CD1c-positive myeloid dendritic cell (primary cell): ENCODE measurements around the gene PCK1.

Experiments used
- DNase-seq: peaks from one replicate; pipeline ENCODE4 v3.0.0-alpha.2; 2016; ENCODE audit errors: extremely low spot score

The PCK1 gene

DNA sequence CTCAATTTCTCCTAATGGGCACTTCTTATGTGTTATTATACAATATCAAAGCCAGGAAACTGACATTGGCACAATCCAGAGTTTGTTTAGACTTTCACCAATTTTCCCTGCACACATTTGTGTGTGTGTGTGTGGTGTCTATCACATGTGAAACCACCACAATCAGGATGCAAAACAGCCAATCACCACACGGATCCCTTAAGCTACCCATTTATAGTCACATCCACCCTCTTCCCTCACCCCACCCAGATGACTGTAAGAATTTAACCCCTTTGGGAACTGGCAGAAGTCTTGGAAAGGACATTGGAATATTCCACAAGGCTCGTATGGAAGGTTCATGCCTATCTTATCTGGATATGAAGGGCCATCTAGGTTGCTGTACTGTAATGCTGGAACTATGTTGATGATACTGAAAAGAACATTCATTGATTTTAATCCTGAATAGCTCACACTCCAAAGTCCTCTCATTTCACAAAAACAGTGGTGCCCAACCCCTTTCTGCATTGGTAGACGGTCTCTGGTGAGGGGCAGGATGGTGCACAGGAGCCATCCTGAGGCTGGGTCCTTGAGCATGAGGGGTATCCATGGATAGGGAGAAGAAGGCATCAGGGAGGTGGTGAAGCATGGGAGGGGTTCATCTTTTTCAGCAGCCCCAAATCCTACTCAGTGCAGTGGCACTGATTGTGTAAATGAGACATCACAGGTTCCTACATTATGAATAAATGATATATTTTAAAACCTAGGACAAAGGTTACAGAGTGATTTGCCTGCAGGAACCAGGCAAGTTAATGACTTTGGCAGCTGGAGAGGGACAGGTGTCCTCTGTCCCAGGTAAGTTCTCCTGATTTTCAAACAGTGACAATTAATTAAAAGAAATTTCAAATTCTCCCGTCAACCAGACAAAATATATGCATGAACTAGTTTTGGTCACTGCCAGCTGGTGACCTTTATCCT, 23.9 kb upstream of the PCK1 start:
- no peak for DNase-seq

DNA sequence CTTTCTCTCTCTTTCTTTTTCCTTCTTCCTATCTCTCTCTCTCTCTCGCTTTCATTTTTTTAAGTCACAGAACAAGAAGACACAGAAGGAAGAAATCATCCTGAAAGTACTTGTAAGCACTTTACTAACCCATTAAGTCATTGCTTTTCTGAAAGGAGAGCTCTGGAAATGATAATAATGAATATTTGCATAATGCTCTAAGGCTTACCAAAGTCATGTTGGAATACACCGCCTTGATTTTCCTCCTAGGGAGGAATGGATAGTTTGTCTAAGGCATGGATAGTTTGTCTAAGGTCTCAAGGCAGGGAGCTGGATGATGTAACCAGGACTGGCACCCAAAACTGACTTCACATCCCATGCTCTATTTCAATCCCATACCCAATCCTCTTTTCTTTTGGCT, 23.1 kb upstream of the PCK1 start:
- DNase-seq, result no peak

DNA sequence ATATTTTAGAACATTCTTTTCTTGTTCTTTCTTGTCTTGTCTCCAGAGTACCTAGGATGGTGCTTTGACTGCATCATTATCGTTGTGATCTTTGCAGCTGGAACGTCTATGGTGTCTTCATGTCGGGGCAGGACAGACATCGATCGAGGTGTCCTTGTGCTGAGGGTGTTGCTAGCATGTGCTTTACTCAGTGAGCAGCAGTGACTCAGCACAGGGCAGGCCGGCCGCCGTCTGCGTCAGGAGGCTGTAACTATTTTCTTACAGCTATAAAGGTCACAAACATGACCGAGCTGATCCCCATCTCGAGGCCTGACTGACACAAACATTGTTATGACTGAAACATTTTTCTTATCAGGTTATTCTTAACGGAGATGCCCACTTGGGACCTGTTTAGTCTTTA, 21.0 kb upstream of the PCK1 start:
- DNase-seq, result no peak

DNA sequence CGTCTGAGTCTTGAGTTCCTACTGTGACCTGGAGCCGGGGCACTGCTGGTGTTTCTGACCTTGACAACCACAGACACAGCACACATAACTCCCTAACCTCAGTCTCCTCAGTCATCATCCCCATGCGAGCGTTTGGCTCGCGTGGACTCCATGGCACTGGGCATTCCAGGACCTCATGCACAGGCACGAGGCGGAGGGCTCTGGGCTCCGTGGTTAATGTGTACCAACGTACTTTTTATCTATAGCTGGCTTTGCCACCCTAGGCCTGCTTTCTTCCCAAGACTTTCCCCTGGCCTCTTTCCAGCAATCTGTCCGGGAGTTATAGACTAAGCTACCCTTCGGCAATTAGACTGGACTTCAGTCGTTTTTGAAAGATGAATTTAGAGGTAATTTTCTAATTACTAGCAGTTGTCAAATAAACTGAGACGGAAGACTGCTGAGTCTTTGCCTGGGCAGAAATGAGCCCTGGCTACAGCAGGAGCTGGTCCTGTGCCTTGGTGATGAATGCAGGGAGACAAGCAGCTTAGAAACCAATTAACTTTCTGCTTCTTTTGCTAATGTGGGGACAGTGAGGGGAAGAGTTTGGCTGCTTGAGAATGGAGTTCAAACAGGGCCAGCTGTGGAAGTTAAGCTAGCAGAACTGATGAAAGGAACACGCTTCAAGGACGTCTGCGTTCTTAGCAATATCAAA, 19.9 kb upstream of the PCK1 start:
- DNase-seq, result no peak

DNA sequence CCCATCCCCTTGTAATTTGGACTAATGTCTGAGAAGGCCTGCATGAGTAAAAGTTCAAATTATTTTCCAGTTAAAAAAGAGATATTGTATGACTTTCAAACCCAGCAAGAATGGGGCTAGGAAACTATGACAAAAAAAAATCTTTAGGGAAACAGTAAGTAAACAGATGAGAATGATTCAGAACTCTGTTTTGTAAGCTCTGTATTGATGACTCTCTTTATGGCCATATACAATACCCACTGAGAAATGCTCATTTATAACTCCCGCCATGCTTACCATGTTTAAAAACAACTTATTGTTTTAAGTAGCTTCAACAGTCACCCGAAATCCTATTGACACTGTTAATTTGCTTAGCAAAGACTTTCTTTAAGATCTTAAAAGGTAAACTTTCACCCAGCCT, 17.2 kb upstream of the PCK1 start:
- no peak for DNase-seq

DNA sequence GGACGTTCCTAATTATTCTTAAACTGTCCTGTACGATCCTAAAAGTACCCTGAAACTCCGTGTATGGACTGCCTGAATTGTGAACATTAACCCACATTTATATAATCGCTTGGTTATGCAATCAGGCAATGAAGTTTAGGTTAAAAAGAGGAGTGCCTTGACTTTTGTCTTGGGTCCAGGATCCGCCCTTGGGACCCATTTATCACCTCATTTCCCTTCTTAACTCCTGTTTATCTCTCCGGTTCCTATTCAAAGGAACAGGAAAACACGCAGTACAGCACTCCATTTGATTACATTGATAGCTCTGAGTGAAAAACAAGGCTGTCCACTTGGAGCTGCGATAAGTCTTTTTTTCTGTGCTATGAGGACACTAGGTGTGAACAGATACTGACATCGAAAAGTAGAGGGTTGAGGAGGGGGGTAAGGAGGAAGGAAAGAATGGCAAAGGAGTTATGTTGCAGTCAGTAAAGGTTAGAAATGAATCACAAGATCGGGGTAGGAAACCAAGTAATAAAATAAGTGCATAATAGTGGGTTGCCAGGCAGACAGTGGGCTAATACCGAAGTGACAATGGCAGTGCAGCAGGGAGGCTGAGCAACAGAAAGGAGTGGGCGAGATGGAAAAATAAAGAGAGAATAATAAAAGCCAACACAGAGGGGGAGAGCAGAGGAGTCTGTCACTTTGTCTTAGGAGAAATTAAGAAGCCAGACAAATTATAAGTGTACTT, 15.9 kb upstream of the PCK1 start:
- no peak for DNase-seq

DNA sequence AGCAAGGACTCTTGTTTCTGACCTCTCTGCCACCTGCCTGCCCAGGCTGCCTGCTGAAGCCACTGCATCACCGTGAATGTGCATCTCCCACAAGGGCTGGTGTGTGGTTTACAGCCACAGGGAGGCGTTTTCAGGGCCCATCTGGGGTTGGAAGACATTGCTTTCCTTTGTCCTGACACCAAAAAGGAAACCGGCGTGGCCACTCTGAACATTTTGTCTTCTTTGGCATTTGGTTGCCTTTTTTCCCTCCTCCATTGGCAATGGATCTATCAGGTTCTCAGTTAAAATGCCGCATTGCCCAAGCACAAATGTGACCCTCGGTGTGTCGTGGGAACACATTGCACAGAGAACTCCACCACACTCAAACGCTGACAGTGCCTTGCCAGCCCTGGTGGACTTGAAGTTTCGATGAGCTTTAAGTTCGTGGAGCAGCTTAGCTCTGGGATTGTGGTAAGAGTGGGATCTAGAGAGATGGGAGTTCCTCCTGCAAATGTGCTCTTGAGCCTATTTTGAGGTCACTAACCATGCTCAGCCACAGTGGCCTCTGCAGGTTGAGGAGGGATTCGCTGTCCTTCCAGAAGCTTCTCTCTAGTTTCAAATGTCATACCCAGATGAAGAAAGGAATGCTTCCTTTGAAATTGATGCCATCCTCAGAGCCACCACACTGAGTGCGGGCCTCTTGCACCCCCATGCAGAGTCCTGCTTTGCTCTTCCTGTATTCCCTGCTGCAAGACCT, 14.8 kb upstream of the PCK1 start:
- DNase-seq, result no peak

DNA sequence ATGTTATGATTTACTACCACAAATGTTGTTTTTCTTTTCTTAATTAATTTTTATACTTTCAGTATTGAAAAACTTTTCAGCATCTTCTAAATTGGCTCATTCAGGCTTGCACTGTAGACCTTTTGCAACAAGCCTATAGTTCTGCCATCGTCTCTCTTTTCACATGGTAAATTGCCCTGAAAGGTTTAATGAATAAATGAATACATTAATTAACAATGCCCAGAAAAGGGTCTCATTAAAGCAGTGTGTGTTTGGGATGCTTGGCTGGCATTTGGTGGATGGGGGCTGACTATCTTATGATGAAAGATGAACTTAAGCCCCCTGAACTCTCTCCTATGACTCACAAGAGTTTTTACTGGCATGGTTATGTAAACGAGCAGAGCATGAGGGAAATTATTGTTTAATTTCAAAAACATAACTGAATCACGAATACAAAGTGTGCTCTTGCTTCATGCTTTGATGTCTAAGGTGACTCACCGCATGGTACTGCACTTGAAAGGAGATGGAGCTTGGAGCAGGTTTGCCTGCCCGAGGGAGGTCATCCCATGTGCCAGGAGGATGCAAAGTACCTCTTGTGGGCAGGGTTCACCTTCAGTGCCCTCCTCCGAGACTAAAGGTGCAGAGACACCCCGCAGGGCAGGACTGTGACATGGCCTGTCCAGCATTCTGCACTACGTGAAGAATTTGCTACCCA, 13.8 kb upstream of the PCK1 start:
- DNase-seq, result no peak

DNA sequence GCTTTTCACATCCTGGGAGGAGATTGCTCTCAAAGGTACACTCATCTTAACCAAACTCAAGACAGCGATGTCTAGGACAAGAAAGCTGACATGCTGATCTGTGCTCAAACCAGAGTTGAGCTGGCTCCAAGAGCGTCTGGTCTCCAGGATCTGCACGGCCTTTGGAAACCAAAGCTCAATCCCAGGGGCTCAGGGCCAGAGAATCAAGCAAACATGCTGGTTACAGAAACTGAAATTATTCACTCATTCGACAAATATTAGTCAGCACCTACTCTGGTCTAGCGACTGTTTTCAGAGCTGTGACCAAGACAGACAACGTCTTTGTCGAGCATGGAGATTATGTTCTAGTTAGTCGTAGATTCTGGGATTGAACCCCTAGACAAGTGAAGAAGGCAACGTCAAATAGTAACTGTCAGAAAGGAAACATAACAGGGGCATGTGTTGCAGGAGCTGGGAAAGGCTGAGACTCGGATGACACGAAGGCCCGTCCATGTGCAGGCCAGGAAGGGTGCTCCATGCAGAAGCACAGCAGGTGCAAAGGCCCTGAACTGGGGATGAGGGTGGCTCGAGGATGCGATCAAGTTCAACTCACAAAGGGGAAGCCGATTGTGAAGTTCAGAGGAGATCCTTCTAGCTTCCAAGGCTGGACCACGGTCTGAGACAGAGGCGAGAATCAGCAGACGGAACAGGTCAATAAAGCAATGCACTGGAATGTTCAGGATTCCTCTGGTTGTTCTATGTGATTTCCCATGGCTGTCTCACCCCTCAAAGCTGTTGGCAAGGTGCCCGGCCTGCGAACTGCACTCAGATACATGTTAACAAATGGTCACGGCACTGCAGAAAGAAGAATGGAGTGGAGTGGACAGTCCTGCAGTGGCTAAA, 12.5 kb upstream of the PCK1 start:
- no peak for DNase-seq

DNA sequence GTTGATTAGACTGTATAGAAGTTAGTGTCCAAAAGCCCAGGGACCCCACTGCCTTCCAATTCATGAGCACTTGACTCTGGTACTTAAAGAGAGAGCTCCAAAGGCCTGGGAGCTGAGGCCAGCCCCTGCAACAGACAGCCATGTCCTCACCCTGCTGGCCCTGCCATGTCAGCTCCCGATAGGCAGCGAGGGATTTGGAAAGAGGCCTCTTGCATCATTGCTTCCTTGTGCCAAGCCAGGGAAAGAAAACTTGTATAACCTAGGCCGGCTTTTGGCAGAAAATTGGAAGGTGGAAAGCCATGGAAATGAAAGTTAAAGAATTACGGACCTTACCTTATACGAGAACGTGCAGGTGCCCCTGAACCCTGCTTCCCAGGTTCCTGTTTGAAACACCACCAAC, 8.4 kb upstream of the PCK1 start:
- no peak for DNase-seq

DNA sequence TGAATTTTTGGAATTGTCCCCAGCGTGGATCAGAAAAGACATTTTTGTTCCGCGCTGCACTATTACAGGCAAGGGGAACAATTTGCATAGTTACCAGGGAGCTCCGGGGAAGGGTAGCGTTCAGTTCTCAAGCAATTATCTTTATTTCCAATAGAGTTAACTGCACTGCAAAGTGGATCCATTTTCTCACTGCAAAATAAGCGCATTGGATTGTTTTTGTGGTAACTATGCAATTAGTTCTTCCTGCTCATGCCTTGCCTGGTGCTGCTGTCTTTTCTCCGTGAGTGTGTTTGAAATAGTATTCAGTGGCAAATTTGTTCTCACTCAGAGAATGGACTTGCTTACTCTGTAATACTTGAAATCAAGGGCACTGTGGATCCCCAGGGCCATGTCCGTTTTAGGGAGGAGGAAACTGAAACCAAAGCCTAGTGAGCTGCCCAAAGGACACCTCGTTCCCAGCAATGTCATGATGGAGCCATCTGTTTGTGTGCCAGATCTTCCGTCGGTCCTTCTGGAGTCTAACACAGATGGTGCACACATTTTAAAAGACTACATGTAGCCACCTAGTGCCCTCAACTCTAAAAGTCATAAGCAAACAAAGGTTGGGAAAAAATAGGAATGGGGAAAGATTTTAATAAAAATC, 7.4 kb upstream of the PCK1 start:
- DNase-seq, result no peak

DNA sequence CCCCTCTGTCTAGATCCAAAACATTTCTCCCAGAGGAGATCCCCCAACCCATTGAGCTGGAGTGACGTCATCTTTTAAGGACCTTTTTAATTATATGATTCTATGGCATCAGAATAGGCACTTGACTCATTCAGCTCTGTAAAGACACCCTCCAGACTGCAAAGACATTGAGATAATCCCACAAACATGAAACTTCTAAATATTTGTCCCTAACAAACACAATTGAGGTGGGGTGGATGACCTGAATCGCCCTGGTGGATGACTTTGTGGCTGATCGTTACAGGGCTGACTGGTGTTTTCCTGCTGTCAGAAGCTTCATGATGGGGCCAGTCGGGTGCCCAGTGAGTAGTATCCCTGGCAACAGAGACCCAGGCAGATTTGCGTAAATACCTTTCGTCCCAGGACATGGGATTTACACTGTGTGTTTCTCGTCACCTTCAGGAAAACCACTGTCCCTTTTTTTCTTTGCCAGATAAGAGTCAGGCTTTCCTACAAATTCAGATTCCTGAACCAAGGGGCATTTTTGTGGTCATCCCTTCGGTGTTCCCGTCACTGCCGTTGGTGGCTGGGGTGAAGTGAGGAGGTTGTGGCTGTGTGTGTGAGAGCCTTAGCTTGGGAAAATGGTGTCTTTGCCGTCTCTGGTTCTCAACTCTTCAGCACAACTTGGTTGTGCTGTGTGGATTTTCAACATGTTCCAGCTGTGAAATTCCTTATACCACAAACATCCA, 5.3 kb upstream of the PCK1 start:
- no peak for DNase-seq

DNA sequence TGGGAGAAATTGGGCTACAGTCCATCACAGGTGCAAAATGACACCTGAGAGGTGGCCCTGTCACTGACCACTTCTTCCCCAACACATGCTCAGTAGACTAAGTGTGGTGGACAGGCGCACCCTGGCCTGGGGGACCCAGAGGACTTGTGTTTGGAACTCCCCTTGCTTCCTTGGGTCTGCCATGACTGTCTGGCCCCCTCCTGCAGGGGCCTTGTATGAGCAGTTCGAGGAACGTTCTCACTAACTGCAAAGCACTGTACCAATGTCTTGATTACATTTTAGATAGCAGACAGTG, 4.0 kb upstream of the PCK1 start:
- no peak for DNase-seq

DNA sequence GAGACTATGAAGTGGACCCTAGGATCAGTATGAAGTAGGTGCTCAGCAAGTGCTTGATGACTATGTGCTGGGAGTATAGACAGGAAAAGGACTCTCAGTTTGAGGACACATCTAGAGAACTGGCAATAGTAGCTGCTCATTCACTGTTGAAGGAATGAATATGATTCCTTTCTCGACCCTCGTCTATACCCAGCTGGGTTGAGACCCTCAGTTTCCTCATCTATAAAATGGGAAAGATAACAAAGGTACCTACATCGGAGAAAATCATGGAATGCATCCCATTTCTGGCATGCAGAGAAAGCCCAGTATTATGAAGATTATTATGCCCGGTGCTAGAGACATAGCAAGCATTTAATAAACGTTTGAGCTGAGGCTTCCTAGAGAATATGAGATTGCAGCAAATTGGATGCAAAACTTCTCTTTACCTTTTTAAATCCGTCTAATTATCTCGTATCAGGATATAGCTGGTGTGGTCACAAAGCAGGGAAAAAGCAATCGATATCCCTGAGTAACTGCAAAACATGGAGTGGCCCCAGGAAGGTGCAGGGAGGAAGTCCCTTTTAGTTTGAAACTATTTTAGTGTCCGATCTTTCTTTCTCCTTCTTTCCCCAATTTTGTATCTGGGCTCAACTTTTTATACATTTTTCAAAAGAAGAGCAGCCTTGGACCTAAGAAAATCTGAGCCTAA, 2.8 kb upstream of the PCK1 start:
- DNase-seq, result no peak

DNA sequence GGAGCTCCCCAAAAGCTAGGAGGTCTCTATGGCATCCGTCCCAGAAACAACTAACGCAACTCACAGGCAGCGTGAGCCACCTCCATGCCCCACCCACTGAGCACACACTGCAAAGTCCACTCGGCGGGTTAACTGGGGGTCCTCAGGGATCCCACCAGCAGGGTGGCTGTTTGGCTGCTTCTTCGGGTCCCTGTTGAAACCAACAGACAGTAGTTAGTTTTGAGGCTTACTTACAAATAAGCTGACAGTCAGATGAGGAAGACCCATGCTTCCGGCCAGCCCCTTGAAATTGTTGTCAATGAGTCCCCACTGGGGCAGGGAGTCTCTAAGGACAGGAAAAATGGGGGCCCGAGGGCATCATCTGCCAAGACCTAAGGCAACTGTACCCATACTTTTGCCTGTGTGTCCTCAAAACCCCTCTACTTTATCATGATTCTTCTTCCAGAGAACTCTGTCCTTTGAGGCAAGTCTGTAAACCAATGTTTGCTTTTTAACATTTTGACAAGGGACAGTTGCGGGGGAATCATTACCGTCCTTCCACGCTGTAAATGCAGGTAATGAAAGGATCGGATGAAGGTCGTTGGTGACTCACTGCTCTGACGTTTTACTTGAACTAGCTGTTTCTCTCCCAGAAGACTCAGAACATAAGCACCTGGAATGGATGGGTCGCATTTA, 2.2 kb upstream of the PCK1 start:
- no peak for DNase-seq

DNA sequence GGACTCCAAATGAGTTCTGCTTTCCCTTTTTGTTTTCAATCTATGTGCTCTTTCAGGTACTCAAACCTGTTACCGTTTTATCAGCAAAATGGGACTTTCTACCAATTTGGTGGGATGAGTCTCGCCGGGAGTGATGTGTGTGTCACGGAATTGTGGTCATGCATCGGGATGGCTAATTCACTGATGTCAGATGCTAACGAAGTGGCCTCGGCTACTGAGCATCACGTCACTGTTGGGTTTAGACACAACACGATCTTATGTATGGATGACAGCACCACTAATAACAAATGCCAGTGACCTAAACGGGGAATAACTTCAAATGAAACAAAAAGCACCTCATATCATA, 1.6 kb upstream of the PCK1 start:
- no peak for DNase-seq

DNA sequence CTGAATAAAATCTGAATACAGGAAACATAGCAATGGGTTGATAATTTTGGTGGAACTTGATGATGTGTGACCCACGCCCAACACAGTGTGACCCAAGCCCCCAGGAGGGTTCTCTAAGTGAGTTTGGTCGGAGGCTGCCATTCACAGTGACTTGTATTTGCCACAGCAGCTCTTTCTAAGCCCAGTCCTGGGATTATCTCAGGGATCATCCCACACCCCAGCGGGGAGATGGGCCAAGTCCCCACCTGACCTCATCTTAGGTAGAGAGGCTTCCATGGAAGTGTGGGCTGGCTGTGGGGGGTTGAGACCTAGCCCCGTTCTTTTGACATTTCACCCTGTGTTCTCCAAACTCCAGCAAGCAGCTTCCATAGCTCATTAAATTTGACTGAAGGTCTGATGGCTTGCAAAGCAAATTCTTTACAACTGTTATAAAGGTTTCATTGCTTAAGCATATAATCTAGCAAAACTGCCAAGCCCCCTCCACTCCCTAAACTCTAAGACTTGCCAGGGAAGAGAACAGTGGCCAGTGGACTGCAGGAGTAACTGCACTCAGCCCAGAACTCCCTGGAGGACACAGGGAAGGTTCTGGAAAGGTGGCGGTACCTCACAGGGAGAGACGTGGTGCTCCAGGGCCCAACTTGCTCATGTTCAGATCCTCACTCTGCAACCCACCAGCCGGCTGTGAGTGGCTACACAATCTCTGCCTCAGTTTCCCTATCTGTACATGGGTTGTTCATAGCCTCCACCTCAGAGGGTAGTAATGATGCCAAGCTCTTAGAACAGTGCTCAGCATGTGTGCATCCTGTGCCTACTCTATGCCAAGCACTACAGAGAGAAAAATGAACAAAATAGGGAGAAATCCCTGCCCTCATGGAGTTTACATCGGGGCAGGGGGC, 1.0 kb upstream of the PCK1 start:
- no peak for DNase-seq
